CD4-positive, CD25-positive, alpha-beta regulatory T cell (primary cell): ENCODE results near the gene KRT79. TPM values are rescaled to one million over a fixed set of nuclear protein-coding genes. Genes with fewer than 3 reads are reported as not detected.
"Not testable (repeated sequence)": the region's sequence is repeated elsewhere in the genome, so short reads cannot be mapped to it uniquely, and the experiment has no call there.

Source experiments
- ATAC-seq, 2 donors: fragments of 150-1000 bp; cut with Tn5 transposase; one replicate each; pipeline ENCODE4 v1.10.0; 2021; ENCODE audit warnings: low read depth in 2 of 2, moderate number of reproducible peaks in 2 of 2, moderate library complexity in 1 of 2
- DNase-seq, 3 donors: peaks; one replicate each; pipeline versions ENCODE4 v3.0.0 to v3.0.0-alpha.2; 2012 to 2022; ENCODE audit warnings: mixed read lengths in 1 of 3
- H3K27ac ChIP-seq: one replicate; pipeline ENCODE4 v1.7.0; 2013; ENCODE audit warnings: mild to moderate bottlenecking, low read length; ENCODE audit not compliant: insufficient read depth, poor library complexity, severe bottlenecking
- H3K27me3 ChIP-seq: one replicate; pipeline ENCODE4 v1.7.0; 2013; ENCODE audit warnings: low read length; ENCODE audit not compliant: control insufficient read depth, insufficient read depth
- H3K36me3 ChIP-seq: one replicate; pipeline ENCODE4 v1.7.0; 2013; ENCODE audit warnings: mild to moderate bottlenecking, low read length, moderate library complexity; ENCODE audit not compliant: control insufficient read depth, insufficient read depth
- H3K4me1 ChIP-seq: 2 replicates; pipeline ENCODE4 v1.7.0; 2013; ENCODE audit warnings: mild to moderate bottlenecking, low read length; ENCODE audit not compliant: insufficient read depth, control insufficient read depth, poor library complexity, severe bottlenecking
- H3K4me3 ChIP-seq: one replicate; pipeline ENCODE4 v1.7.0; 2013; ENCODE audit warnings: low read depth, mild to moderate bottlenecking, low read length, moderate library complexity
- H3K9me3 ChIP-seq, 2 experiments: 1 replicate in 1 of 2; 2 replicates in 1 of 2; pipeline ENCODE4 v1.7.0; 2013; ENCODE audit warnings: low read length in 2 of 2, mild to moderate bottlenecking in 1 of 2, moderate library complexity in 1 of 2; ENCODE audit not compliant: control insufficient read depth in 2 of 2
- H3K27ac Mint-ChIP-seq, 3 donors: one replicate each; pipeline ENCODE4 v1.8.0; 2020 to 2022; ENCODE audit warnings: mild to moderate bottlenecking in 3 of 3, mixed read lengths in 3 of 3, moderate library complexity in 2 of 3
- H3K27me3 Mint-ChIP-seq: one replicate; pipeline ENCODE4 v1.8.0; 2022; ENCODE audit warnings: mild to moderate bottlenecking, mixed read lengths
- H3K36me3 Mint-ChIP-seq: one replicate; pipeline ENCODE4 v1.8.0; 2020; ENCODE audit warnings: mixed read lengths
- H3K4me1 Mint-ChIP-seq, 4 donors: one replicate each; pipeline ENCODE4 v1.8.0; 2020 to 2022; ENCODE audit warnings: mixed read lengths in 4 of 4, mild to moderate bottlenecking in 1 of 4
- H3K4me3 Mint-ChIP-seq, 4 donors: one replicate each; pipeline ENCODE4 v1.8.0; 2020 to 2022; ENCODE audit warnings: mild to moderate bottlenecking in 4 of 4, mixed read lengths in 4 of 4, moderate library complexity in 3 of 4
- H3K9me3 Mint-ChIP-seq, 7 donors: one replicate each; pipeline ENCODE4 v1.8.0; 2020 to 2022; ENCODE audit warnings: mixed read lengths in 7 of 7, mild to moderate bottlenecking in 3 of 7, moderate library complexity in 2 of 7
- polyA plus RNA-seq, 4 donors: library from polyadenylated mRNA; unstranded; fragments of 300-500 nt; fragmentation: Illumina TruSeq; gene quantifications; one replicate each; pipeline ENCODE4 v1.2.3, GENCODE V29; 2021
- total RNA-seq: library from RNA; stranded (reverse); gene quantifications from one replicate; pipeline ENCODE4 v1.2.3, GENCODE V29; 2022

The KRT79 gene
- total and polyA plus RNA-seq, 5 donors from 2014 or later = not detected

GRCh38 chr12:52796429-52796794, 37.7 kb downstream of the KRT79 start:
- Histone ChIP-seq H3K36me3 (no peaks in the 10 kb centered on the region), H3K9me3 (no peaks in the 10 kb centered on the region), H3K4me1 (no peaks in the 10 kb centered on the region), H3K27ac (no peak overlapping the region), H3K4me3 (no peak overlapping the region), H3K27me3 (no peaks in the 10 kb centered on the region)
- no peak for DNase-seq
- Mint-ChIP-seq H3K4me1 (no peaks in the 10 kb centered on the region), H3K27ac (no peak overlapping the region), H3K4me3 (no peak overlapping the region), H3K27me3 (peaks cover 4% of the 10 kb centered on the region), H3K9me3 (peaks cover 0 to 2% (median 0%) of the 10 kb centered on the region in 7 donors), H3K36me3 (no peaks in the 10 kb centered on the region)
- no peak for ATAC-seq

GRCh38 chr12:52795694-52796428, 38.2 kb downstream of the KRT79 start, which contains the start of gene KRT3:
Gene KRT3, minus strand, starts transcription at chr12:52796117. Its CDS starts 75 bp downstream, at chr12:52796042.
- Histone ChIP-seq H3K27ac (no peak within 1 kb of the TSS), H3K4me3 (no peak within 1 kb of the TSS), H3K9me3 (no peaks in the 10 kb centered on the region), H3K27me3 (no peaks in the 10 kb centered on the region), H3K4me1 (no peaks in the 10 kb centered on the region), H3K36me3 (no peaks in the 10 kb centered on the region)
- ATAC-seq = no peak
- H3K9me3 Mint-ChIP-seq = peaks cover 0 to 2% (median 0%) of the 10 kb centered on the region in 7 donors
- peaks cover 3% of the 10 kb centered on the region for H3K27me3 Mint-ChIP-seq
- DNase-seq = no peak
- H3K4me3 Mint-ChIP-seq = no peak within 1 kb of the TSS
- no peak within 1 kb of the TSS for H3K27ac Mint-ChIP-seq
- H3K4me1 Mint-ChIP-seq = no peaks in the 10 kb centered on the region
- H3K36me3 Mint-ChIP-seq = no peaks in the 10 kb centered on the region

- H3K27ac Mint-ChIP-seq, H3K27me3 Mint-ChIP-seq, H3K36me3 Mint-ChIP-seq: not testable (repeated sequence)
Observed at GRCh38 chr12:52795332-52795674, 38.8 kb downstream of the KRT79 start.

GRCh38 chr12:52794479-52795331, 39.4 kb downstream of the KRT79 start:
- Mint-ChIP-seq H3K36me3 (no peaks in the 10 kb centered on the region), H3K9me3 (peaks cover 0 to 2% (median 0%) of the 10 kb centered on the region in 7 donors), H3K27me3 (peaks cover 5% of the 10 kb centered on the region), H3K27ac (no peak overlapping the region), H3K4me1 (peaks cover 0 to 1% (median 0%) of the 10 kb centered on the region in 4 donors), H3K4me3 (no peak overlapping the region)
- Histone ChIP-seq H3K27ac (no peak overlapping the region), H3K36me3 (no peaks in the 10 kb centered on the region), H3K4me1 (no peaks in the 10 kb centered on the region), H3K27me3 (no peaks in the 10 kb centered on the region), H3K4me3 (no peak overlapping the region), H3K9me3 (no peaks in the 10 kb centered on the region)
- DNase-seq (no peak), ATAC-seq (no peak)

More at GRCh38 chr12:52795332-52795674, 38.8 kb downstream of the KRT79 start:
- not testable (repeated sequence) for H3K4me1 ChIP-seq, H3K9me3 Mint-ChIP-seq, H3K4me3 ChIP-seq, H3K27ac ChIP-seq, H3K27me3 ChIP-seq, ATAC-seq, H3K9me3 ChIP-seq, DNase-seq, H3K4me1 Mint-ChIP-seq, H3K4me3 Mint-ChIP-seq, H3K36me3 ChIP-seq

GRCh38 chr12:52792185-52793029, 41.7 kb downstream of the KRT79 start:
- Mint-ChIP-seq H3K4me1 (peaks cover 0 to 10% (median 0%) of the 10 kb centered on the region in 4 donors), H3K36me3 (no peaks in the 10 kb centered on the region), H3K4me3 (no peak overlapping the region), H3K27me3 (peaks cover 21% of the 10 kb centered on the region), H3K27ac (no peak overlapping the region), H3K9me3 (no peaks in the 10 kb centered on the region)
- ATAC-seq (no peak), DNase-seq (no peak)
- Histone ChIP-seq H3K27me3 (no peaks in the 10 kb centered on the region), H3K36me3 (no peaks in the 10 kb centered on the region), H3K9me3 (no peaks in the 10 kb centered on the region), H3K4me3 (no peak overlapping the region), H3K4me1 (no peaks in the 10 kb centered on the region), H3K27ac (no peak overlapping the region)

GRCh38 chr12:52791271-52792184, 42.6 kb downstream of the KRT79 start:
- Mint-ChIP-seq H3K9me3 (no peaks in the 10 kb centered on the region), H3K27me3 (peaks cover 22% of the 10 kb centered on the region), H3K4me3 (no peak overlapping the region), H3K4me1 (peaks cover 0 to 10% (median 0%) of the 10 kb centered on the region in 4 donors), H3K27ac (no peak overlapping the region), H3K36me3 (no peaks in the 10 kb centered on the region)
- Histone ChIP-seq H3K36me3 (no peaks in the 10 kb centered on the region), H3K27me3 (no peaks in the 10 kb centered on the region), H3K4me3 (no peak overlapping the region), H3K4me1 (no peaks in the 10 kb centered on the region), H3K9me3 (no peaks in the 10 kb centered on the region), H3K27ac (no peak overlapping the region)
- no peak for DNase-seq
- ATAC-seq = no peak
